HepG2 (cell line): ENCODE data around the gene TJAP1. TPM values are rescaled to one million over a fixed set of nuclear protein-coding genes. Genes with fewer than 3 reads are reported as not detected.

Experiments used
- CENPX ChIP-seq: sonication (generic); formaldehyde crosslinking; IDR thresholded peaks from 2 replicates; pipeline ENCODE4 v1.9.0; 2021; ENCODE audit warnings: mild to moderate bottlenecking, missing genetic modification reagents, moderate library complexity
- CSRNP2 ChIP-seq: sonication (generic); formaldehyde crosslinking; conservative IDR thresholded peaks from 2 replicates; pipeline ENCODE4 v1.8.0; 2022; ENCODE audit warnings: low read depth, missing genetic modification reagents
- E2F2 ChIP-seq: sonication (generic); formaldehyde crosslinking; IDR thresholded peaks from 2 replicates; pipeline ENCODE4 v1.4.0; 2020; ENCODE audit warnings: missing genetic modification reagents, borderline replicate concordance
- GLMP ChIP-seq: sonication (generic); formaldehyde crosslinking; IDR thresholded peaks from 2 replicates; pipeline ENCODE4 v1.9.0; 2021; ENCODE audit warnings: missing genetic modification reagents, mild to moderate bottlenecking, borderline replicate concordance
- HNRNPUL1 ChIP-seq: fragments of 200-400 bp; formaldehyde crosslinking; IDR thresholded peaks from 2 replicates; pipeline ENCODE4 v1.6.1; 2017; ENCODE audit warnings: low read depth, mild to moderate bottlenecking, low read length, moderate library complexity
- NFATC3 ChIP-seq: sonication (generic); formaldehyde crosslinking; IDR thresholded peaks from 2 replicates; pipeline ENCODE4 v1.5.1; 2020; ENCODE audit warnings: mild to moderate bottlenecking, missing genetic modification reagents
- NFE2L2 ChIP-seq: fragments of 150-350 bp; IDR thresholded peaks from 2 replicates; pipeline ENCODE4 v1.6.1; 2014; ENCODE audit warnings: low read length
- POLR2AphosphoS5 ChIP-seq: IDR thresholded peaks from 2 replicates; pipeline ENCODE4 v1.6.1; 2012; ENCODE audit warnings: low read depth, low read length
- PRDM15 ChIP-seq: sonication (generic); formaldehyde crosslinking; IDR thresholded peaks from 2 replicates; pipeline ENCODE4 v1.4.0; 2020; ENCODE audit warnings: missing genetic modification reagents
- SYNCRIP ChIP-seq: fragments of 200-400 bp; formaldehyde crosslinking; IDR thresholded peaks from 2 replicates; pipeline ENCODE4 v1.6.1; 2018; ENCODE audit warnings: mild to moderate bottlenecking, low read depth, low read length; ENCODE audit not compliant: insufficient read depth
- TEAD2 ChIP-seq: sonication (generic); formaldehyde crosslinking; IDR thresholded peaks from 2 replicates; pipeline ENCODE4 v1.9.0; 2021; ENCODE audit warnings: missing genetic modification reagents
- UBTF ChIP-seq: sonication (generic); formaldehyde crosslinking; IDR thresholded peaks from 2 replicates; pipeline ENCODE4 v1.4.0; 2020; ENCODE audit warnings: mild to moderate bottlenecking, missing genetic modification reagents
- ZNF253 ChIP-seq: sonication (generic); formaldehyde crosslinking; IDR thresholded peaks from 2 replicates; pipeline ENCODE4 v1.8.0; 2022; ENCODE audit warnings: mild to moderate bottlenecking, missing genetic modification reagents, borderline replicate concordance
- ZNF264 ChIP-seq: sonication (generic); formaldehyde crosslinking; IDR thresholded peaks from 2 replicates; pipeline ENCODE4 v1.4.0; 2020; ENCODE audit warnings: missing genetic modification reagents
- ZNF572 ChIP-seq: sonication (generic); formaldehyde crosslinking; IDR thresholded peaks from 2 replicates; pipeline ENCODE4 v1.5.1; 2020; ENCODE audit warnings: mild to moderate bottlenecking, missing genetic modification reagents
- ZNF614 ChIP-seq: IDR thresholded peaks from 2 replicates; pipeline ENCODE4 v1.6.1; 2018; ENCODE audit warnings: missing biosample characterization, missing genetic modification reagents, inconsistent platforms, borderline replicate concordance
- ZSCAN21 ChIP-seq: sonication (generic); formaldehyde crosslinking; IDR thresholded peaks from 2 replicates; pipeline ENCODE4 v1.8.0; 2022; ENCODE audit warnings: mild to moderate bottlenecking, missing genetic modification reagents, moderate library complexity, borderline replicate concordance
- polyA plus RNA-seq, 8 experiments: library from polyadenylated mRNA; depleted of rRNA in 3 of 8; stranded (reverse) in 7 of 8; unstranded in 1 of 8; fragments of >200 nt; fragmentation: Illumina TruSeq in 4 of 8; extraction: Trizol in 4 of 8; gene quantifications; 2 replicates each; pipeline versions ENCODE4 v1.2.1 to v1.2.3, GENCODE V29; 2011 to 2016; ENCODE audit warnings: low read depth in 4 of 8, missing spikeins in 1 of 8, mixed read lengths in 1 of 8; ENCODE audit not compliant: insufficient read depth in 1 of 8
- total RNA-seq, 5 experiments: library from RNA; depleted of rRNA; stranded (reverse); fragments of >200 nt; fragmentation: Illumina TruSeq; extraction: Trizol; gene quantifications; 2 replicates each; pipeline ENCODE4 v1.2.3, GENCODE V29; 2016; ENCODE audit warnings: low read depth in 1 of 5

TJAP1 gene
- total and polyA plus RNA-seq, 2 of the 13 experiments (the other 11 are each of a cell fraction or from before 2014, with no cell fraction given), result 15.7 to 41.6 TPM

- no peak for TF ChIP-seq HNRNPUL1
- no peak for TF ChIP-seq ZNF264 (CRISPR knock-in tag)
- TF ChIP-seq CSRNP2 (CRISPR knock-in tag), result no peak
- no peak for TF ChIP-seq TEAD2 (CRISPR knock-in tag)
- TF ChIP-seq ZNF572 (CRISPR knock-in tag), result no peak
- no peak for TF ChIP-seq ZSCAN21
- TF ChIP-seq PRDM15, result no peak
- 0 out of 2 replicates have a peak, but pooled peaks have one; percentile 11 for TF ChIP-seq ZNF614 (CRISPR knock-in tag)
- TF ChIP-seq SYNCRIP, result no peak
- 0 out of 2 replicates have a peak, but pooled peaks have one; percentile 47 for TF ChIP-seq UBTF
- TF ChIP-seq E2F2, result no peak
- TF ChIP-seq NFE2L2, result no peak
- TF ChIP-seq ZNF253 (CRISPR knock-in tag), result no peak
- no peak for TF ChIP-seq GLMP (CRISPR knock-in tag)
- TF ChIP-seq POLR2AphosphoS5, result no peak
- TF ChIP-seq NFATC3 (CRISPR knock-in tag), result no peak
- no peak for TF ChIP-seq CENPX (CRISPR knock-in tag)
Observed at GRCh38 chr6:43496370-43497128, 19.2 kb downstream of the TJAP1 start (continued).
